ENCODE measurements around the gene LDOC1.

GRCh38 chrX:141214196-141214595 is 37.3 kb upstream of the LDOC1 start:
- no peak for TF ChIP-seq POLR2AphosphoS5 (IDR thresholded peaks at IDR 0.05; ENCODE audit: low read depth, low read length)
- no peak for TF ChIP-seq REST (IDR thresholded peaks at IDR 0.05; ENCODE audit: insufficient read depth in 1 of 2, low read depth in 2 of 2, low read length in 2 of 2)
- TF ChIP-seq SIN3A (IDR thresholded peaks at IDR 0.05; ENCODE audit: borderline replicate concordance, insufficient read depth, low read length), result no peak

Data from PFSK-1 (cell line).